ENCODE measurements around the gene RNF223. TPM values are rescaled to one million over a fixed set of nuclear protein-coding genes. Genes with fewer than 3 reads are reported as not detected.

RNF223 gene
- total and polyA plus RNA-seq, 4 donors, result 0.14 TPM; not detected in 3

DNA sequence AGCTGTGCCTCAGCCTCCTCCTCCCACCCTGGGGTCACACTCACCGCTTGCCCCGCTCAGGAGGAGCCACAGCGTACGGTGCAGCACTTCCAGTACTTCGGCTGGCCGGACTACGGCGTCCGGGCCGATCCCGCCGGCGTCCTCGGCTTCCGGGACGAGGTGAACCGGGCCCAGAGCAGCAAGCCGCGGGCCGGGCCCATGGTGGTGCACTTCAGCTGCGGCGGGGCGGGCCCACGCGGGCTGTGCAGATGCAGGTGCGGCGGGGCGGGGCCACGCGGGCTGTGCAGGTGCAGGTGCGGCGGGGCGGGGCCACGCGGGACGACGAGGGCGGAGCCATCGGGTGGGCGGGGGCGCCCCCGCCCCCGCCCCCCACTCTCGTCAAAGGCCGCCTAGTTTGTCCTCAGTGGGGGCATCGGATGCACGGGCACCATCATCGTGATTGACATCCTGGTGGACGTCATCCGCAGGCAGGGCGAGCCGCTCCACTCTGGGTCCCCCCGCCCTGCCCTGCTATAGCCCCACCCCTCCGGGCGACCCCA lies 5.5 kb downstream of the RNF223 start (continued):
- TF ChIP-seq YY1 (IDR thresholded peaks at IDR 0.05) (no peak), TAF1 (conservative IDR thresholded peaks at IDR 0.05) (no peak), HNF4A (conservative IDR thresholded peaks at IDR 0.05) (no peak)
- TF ChIP-seq, protein P1, sequence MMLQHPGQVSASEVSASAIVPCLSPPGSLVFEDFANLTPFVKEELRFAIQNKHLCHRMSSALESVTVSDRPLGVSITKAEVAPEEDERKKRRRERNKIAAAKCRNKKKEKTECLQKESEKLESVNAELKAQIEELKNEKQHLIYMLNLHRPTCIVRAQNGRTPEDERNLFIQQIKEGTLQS (IDR thresholded peaks at IDR 0.05), result no peak
- TF ChIP-seq, protein P2, sequence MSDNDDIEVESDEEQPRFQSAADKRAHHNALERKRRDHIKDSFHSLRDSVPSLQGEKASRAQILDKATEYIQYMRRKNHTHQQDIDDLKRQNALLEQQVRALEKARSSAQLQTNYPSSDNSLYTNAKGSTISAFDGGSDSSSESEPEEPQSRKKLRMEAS (IDR thresholded peaks at IDR 0.05), result no peak

DNA sequence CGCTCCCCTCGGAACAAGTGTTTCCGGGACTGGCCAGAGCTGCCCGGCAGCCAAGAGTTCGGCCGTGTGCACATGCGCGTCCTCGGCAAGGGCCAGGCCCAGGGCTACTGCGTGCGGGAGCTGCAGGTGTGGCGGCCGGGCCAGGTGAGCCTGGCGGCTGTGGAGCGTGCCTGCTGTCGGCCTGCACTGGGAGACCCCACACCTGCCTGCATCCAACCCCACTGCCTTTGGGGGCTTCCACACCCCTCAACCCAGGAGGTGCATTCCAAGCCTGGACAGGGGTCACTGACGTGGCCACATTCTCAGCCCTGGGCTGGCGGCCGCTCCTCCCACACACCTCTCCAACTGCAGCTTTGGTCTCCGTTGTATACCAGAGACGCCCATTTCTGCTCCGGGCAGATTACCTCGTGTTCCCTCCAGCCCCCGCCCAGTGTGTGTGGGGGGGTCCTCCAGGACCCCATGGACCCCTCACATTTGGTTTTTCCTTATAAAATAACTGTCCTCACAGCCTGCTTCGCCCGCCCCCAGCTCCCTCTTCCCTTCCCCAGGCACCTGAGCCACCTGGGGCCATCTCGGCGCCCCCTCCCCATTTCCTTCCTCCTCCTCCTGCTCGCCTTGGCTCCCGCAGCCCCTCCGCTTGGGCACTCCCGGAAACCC lies 6.1 kb downstream of the RNF223 start:
- WGBS, result 53% methylated on average over 32 of the region's 32 CpGs
- H3K27ac ChIP-seq (ENCODE audit: low read depth in 1 of 2, low read length in 2 of 2), result no peak overlapping the region
- no peak overlapping the region for H3K9ac ChIP-seq (ENCODE audit: low read depth in 1 of 2, low read length in 2 of 2)
- no peak for TF ChIP-seq TAF1 (conservative IDR thresholded peaks at IDR 0.05)
- TF ChIP-seq, protein P2 (IDR thresholded peaks at IDR 0.05), result no peak
- TF ChIP-seq, protein P3, sequence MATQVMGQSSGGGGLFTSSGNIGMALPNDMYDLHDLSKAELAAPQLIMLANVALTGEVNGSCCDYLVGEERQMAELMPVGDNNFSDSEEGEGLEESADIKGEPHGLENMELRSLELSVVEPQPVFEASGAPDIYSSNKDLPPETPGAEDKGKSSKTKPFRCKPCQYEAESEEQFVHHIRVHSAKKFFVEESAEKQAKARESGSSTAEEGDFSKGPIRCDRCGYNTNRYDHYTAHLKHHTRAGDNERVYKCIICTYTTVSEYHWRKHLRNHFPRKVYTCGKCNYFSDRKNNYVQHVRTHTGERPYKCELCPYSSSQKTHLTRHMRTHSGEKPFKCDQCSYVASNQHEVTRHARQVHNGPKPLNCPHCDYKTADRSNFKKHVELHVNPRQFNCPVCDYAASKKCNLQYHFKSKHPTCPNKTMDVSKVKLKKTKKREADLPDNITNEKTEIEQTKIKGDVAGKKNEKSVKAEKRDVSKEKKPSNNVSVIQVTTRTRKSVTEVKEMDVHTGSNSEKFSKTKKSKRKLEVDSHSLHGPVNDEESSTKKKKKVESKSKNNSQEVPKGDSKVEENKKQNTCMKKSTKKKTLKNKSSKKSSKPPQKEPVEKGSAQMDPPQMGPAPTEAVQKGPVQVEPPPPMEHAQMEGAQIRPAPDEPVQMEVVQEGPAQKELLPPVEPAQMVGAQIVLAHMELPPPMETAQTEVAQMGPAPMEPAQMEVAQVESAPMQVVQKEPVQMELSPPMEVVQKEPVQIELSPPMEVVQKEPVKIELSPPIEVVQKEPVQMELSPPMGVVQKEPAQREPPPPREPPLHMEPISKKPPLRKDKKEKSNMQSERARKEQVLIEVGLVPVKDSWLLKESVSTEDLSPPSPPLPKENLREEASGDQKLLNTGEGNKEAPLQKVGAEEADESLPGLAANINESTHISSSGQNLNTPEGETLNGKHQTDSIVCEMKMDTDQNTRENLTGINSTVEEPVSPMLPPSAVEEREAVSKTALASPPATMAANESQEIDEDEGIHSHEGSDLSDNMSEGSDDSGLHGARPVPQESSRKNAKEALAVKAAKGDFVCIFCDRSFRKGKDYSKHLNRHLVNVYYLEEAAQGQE (IDR thresholded peaks at IDR 0.05), result no peak
- TF ChIP-seq, protein P4, sequence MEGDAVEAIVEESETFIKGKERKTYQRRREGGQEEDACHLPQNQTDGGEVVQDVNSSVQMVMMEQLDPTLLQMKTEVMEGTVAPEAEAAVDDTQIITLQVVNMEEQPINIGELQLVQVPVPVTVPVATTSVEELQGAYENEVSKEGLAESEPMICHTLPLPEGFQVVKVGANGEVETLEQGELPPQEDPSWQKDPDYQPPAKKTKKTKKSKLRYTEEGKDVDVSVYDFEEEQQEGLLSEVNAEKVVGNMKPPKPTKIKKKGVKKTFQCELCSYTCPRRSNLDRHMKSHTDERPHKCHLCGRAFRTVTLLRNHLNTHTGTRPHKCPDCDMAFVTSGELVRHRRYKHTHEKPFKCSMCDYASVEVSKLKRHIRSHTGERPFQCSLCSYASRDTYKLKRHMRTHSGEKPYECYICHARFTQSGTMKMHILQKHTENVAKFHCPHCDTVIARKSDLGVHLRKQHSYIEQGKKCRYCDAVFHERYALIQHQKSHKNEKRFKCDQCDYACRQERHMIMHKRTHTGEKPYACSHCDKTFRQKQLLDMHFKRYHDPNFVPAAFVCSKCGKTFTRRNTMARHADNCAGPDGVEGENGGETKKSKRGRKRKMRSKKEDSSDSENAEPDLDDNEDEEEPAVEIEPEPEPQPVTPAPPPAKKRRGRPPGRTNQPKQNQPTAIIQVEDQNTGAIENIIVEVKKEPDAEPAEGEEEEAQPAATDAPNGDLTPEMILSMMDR (IDR thresholded peaks at IDR 0.05; ENCODE audit: low read depth, low read length, missing input control), result no peak
- TF ChIP-seq HNF4G (IDR thresholded peaks at IDR 0.05), result no peak
- no peak for TF ChIP-seq NR2F2 (IDR thresholded peaks at IDR 0.05)
- TF ChIP-seq RXRA (IDR thresholded peaks at IDR 0.05), result no peak
- TF ChIP-seq JUND (IDR thresholded peaks at IDR 0.05), result no peak
- no peak for TF ChIP-seq RAD21 (IDR thresholded peaks at IDR 0.05)
- no peak for TF ChIP-seq HNF4A (conservative IDR thresholded peaks at IDR 0.05)
- TF ChIP-seq SP1 (IDR thresholded peaks at IDR 0.05), result no peak
- no peak for TF ChIP-seq YY1 (IDR thresholded peaks at IDR 0.05)
- TF ChIP-seq, protein P5, sequence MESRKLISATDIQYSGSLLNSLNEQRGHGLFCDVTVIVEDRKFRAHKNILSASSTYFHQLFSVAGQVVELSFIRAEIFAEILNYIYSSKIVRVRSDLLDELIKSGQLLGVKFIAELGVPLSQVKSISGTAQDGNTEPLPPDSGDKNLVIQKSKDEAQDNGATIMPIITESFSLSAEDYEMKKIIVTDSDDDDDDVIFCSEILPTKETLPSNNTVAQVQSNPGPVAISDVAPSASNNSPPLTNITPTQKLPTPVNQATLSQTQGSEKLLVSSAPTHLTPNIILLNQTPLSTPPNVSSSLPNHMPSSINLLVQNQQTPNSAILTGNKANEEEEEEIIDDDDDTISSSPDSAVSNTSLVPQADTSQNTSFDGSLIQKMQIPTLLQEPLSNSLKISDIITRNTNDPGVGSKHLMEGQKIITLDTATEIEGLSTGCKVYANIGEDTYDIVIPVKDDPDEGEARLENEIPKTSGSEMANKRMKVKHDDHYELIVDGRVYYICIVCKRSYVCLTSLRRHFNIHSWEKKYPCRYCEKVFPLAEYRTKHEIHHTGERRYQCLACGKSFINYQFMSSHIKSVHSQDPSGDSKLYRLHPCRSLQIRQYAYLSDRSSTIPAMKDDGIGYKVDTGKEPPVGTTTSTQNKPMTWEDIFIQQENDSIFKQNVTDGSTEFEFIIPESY (IDR thresholded peaks at IDR 0.05), result no peak
- TF ChIP-seq GABPA (IDR thresholded peaks at IDR 0.05 in 1 of 2, conservative IDR thresholded peaks at IDR 0.05 in 1 of 2), result no peak
- TF ChIP-seq FOXA1 (IDR thresholded peaks at IDR 0.05), result no peak
- TF ChIP-seq FOXA2 (IDR thresholded peaks at IDR 0.05), result no peak
- H3K9me3 ChIP-seq (ENCODE audit: control insufficient read depth in 4 of 4, low read length in 3 of 4), result no peaks in the 10 kb centered on the region
- H3K36me3 ChIP-seq (ENCODE audit: control insufficient read depth in 4 of 4, insufficient read depth in 3 of 4, low read depth in 1 of 4, low read length in 3 of 4), result no peaks in the 10 kb centered on the region
- no peak overlapping the region for H3K4me3 ChIP-seq (ENCODE audit: low read depth in 1 of 3, low read length in 3 of 3)
- no peak for DNase-seq (ENCODE audit: low spot score)
- peaks cover 0 to 6% (median 1%) of the 10 kb centered on the region in 4 donors for H3K27me3 ChIP-seq (ENCODE audit: control insufficient read depth in 4 of 4, insufficient read depth in 4 of 4, low read length in 3 of 4)
- H3K4me1 ChIP-seq (ENCODE audit: control insufficient read depth in 4 of 4, insufficient read depth in 4 of 4, low read length in 3 of 4), result peaks cover 0 to 10% (median 6%) of the 10 kb centered on the region in 4 donors

All from liver (tissue), 9 donors.